ENCODE measurements around the gene RGS17. TPM values are rescaled to one million over a fixed set of nuclear protein-coding genes. Genes with fewer than 3 reads are reported as not detected.

The RGS17 gene
- total RNA-seq, 4 donors from 2014 or later, result 0.06 to 0.83 (median 0.34) TPM

- no peaks in the 10 kb centered on the region for H3K27me3 ChIP-seq
- intact Hi-C loops (cut with DNase I), result no loop called here
- no peaks in the 10 kb centered on the region for H3K36me3 ChIP-seq
- TF ChIP-seq POLR2A (IDR thresholded peaks at IDR 0.05; ENCODE audit: low read depth), result no peak
- TF ChIP-seq POLR2AphosphoS5 (IDR thresholded peaks at IDR 0.05), result no peak
- no peak for TF ChIP-seq EP300 (IDR thresholded peaks at IDR 0.05)
- TF ChIP-seq CTCF (IDR thresholded peaks at IDR 0.05), result no peak
- H3K4me3 ChIP-seq, result no peak overlapping the region
- DNase-seq (ENCODE audit: extremely low spot score), result no peak
- WGBS, result 91% methylated on average over 2 of the region's 2 CpGs
- H3K27ac ChIP-seq (replicated peaks in 1 of 4), result no peak overlapping the region
- H3K4me1 ChIP-seq, result no peaks in the 10 kb centered on the region
- no peaks in the 10 kb centered on the region for H3K9me3 ChIP-seq
Measured at GRCh38 chr6:153081914-153082313, 49.2 kb downstream of the RGS17 start.

DNA sequence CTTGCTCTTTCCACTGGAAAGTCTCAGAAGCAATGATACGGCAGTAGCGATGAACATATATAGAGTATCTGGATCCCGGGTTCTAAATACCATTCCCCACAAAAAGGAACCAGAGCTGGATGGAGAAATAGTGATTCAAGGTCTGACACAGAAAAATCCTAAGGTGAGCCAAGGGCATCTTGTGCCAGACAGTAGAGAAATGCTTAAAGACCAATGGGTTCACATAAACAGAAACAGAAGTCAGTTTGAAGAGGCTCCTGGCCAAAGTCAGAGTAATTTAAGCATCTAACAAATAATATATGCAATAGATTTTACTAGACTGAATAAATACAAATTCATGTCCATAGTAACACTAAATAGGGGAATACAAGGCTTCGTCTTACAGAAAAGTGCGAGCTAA lies 54.7 kb downstream of the RGS17 start:
- intact Hi-C loops (cut with DNase I), result no loop called here
- DNase-seq (ENCODE audit: extremely low spot score), result no peak
- no peak overlapping the region for H3K27ac ChIP-seq (replicated peaks in 1 of 4)
- no peaks in the 10 kb centered on the region for H3K36me3 ChIP-seq
- H3K4me1 ChIP-seq, result no peaks in the 10 kb centered on the region
- no peaks in the 10 kb centered on the region for H3K9me3 ChIP-seq
- WGBS, result 95% methylated on average over 5 of the region's 5 CpGs
- TF ChIP-seq CTCF (IDR thresholded peaks at IDR 0.05) (no peak), EP300 (IDR thresholded peaks at IDR 0.05) (no peak), POLR2AphosphoS5 (IDR thresholded peaks at IDR 0.05) (no peak), POLR2A (IDR thresholded peaks at IDR 0.05; ENCODE audit: low read depth) (no peak)
- no peaks in the 10 kb centered on the region for H3K27me3 ChIP-seq
- H3K4me3 ChIP-seq, result no peak overlapping the region

DNA sequence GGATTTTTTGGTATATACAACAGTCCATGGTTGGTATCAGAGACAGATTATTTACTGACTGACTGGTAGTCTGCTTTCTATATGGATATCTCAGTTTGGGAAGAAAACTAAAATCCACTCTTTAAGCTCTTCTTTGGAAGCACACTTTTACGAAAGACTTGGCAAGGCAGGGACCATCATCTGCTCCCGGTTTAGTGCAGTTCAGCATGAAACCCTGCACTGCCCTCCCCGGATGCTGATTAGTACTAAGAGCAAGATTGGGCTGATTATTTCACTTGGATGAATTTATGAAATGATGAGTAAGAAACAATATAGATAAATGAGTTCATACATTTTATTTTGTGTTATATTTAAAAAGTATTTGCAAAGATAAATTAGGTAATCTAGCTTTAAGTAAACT lies 56.3 kb downstream of the RGS17 start:
- no peak for DNase-seq (ENCODE audit: extremely low spot score)
- H3K9me3 ChIP-seq, result no peaks in the 10 kb centered on the region
- no peak overlapping the region for H3K4me3 ChIP-seq
- 47% methylated on average over 3 of the region's 3 CpGs for WGBS
- no peaks in the 10 kb centered on the region for H3K36me3 ChIP-seq
- TF ChIP-seq EP300 (IDR thresholded peaks at IDR 0.05), result no peak
- TF ChIP-seq POLR2A (IDR thresholded peaks at IDR 0.05; ENCODE audit: low read depth), result no peak
- no peak for TF ChIP-seq CTCF (IDR thresholded peaks at IDR 0.05)
- TF ChIP-seq POLR2AphosphoS5 (IDR thresholded peaks at IDR 0.05), result no peak
- intact Hi-C loops (cut with DNase I), result no loop called here
- no peaks in the 10 kb centered on the region for H3K27me3 ChIP-seq
- no peaks in the 10 kb centered on the region for H3K4me1 ChIP-seq
- H3K27ac ChIP-seq (replicated peaks in 1 of 4), result no peak overlapping the region

DNA sequence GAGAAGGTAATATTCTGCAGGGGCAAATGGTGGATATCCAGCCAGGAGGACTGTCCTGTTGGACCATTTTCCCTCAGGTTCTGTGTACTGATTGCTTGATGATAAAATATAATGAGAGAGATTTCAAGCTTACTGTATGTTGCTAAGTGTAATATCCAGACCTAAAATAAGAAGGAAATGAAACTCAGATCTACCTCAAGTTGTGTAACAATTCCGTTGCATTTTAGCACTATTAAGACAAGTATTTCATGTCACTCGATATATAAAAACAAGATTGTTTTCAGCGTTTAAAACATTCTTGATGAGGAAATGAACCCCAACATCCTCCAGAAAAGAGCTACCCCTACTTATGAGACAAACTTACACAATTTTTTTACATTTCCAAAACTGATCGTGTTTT lies 57.2 kb downstream of the RGS17 start:
- no peak for DNase-seq (ENCODE audit: extremely low spot score)
- intact Hi-C loops (cut with DNase I), result no loop called here
- Histone ChIP-seq H3K27me3 (no peaks in the 10 kb centered on the region), H3K36me3 (no peaks in the 10 kb centered on the region), H3K9me3 (no peaks in the 10 kb centered on the region), H3K27ac (replicated peaks in 1 of 4) (no peak overlapping the region), H3K4me3 (no peak overlapping the region), H3K4me1 (no peaks in the 10 kb centered on the region)
- WGBS, result 73% methylated on average over 4 of the region's 4 CpGs
- no peak for TF ChIP-seq EP300 (IDR thresholded peaks at IDR 0.05)
- no peak for TF ChIP-seq POLR2A (IDR thresholded peaks at IDR 0.05; ENCODE audit: low read depth)
- TF ChIP-seq CTCF (IDR thresholded peaks at IDR 0.05), result no peak
- TF ChIP-seq POLR2AphosphoS5 (IDR thresholded peaks at IDR 0.05), result no peak

GRCh38 chr6:153070756-153071155 lies 60.3 kb downstream of the RGS17 start:
- Histone ChIP-seq H3K36me3 (no peaks in the 10 kb centered on the region), H3K4me3 (no peak overlapping the region), H3K27ac (replicated peaks in 1 of 4) (no peak overlapping the region), H3K27me3 (no peaks in the 10 kb centered on the region), H3K9me3 (peaks cover 0 to 6% (median 3%) of the 10 kb centered on the region in 4 donors), H3K4me1 (no peaks in the 10 kb centered on the region)
- no peak for DNase-seq (ENCODE audit: extremely low spot score)
- TF ChIP-seq EP300 (IDR thresholded peaks at IDR 0.05) (no peak), POLR2AphosphoS5 (IDR thresholded peaks at IDR 0.05) (no peak), POLR2A (IDR thresholded peaks at IDR 0.05; ENCODE audit: low read depth) (no peak), CTCF (IDR thresholded peaks at IDR 0.05) (no peak)
- intact Hi-C loops (cut with DNase I), result no loop called here
- 91% methylated on average over 7 of the region's 7 CpGs for WGBS

Measured in esophagus muscularis mucosa (tissue), 4 donors.